KOPT-K1 (cell line): ENCODE results near the gene RBM12.
"Not testable (repeated sequence)": the region's sequence is repeated elsewhere in the genome, so short reads cannot be mapped to it uniquely, and the experiment has no call there.

Experiments used
- H3K27ac ChIP-seq: fragments of 200-600 bp; sonication (generic); 2 replicates; pipeline ENCODE4 v1.5.1; 2016; ENCODE audit warnings: antibody characterized with exemption, mild to moderate bottlenecking, low read depth, low read length; ENCODE audit not compliant: poor library complexity, severe bottlenecking
- H3K36me3 ChIP-seq: fragments of 200-600 bp; sonication (generic); 2 replicates; pipeline ENCODE4 v1.5.1; 2017; ENCODE audit warnings: antibody characterized with exemption, mild to moderate bottlenecking, low read length, moderate library complexity; ENCODE audit not compliant: insufficient read depth
- H3K9me3 ChIP-seq: fragments of 200-600 bp; sonication (generic); 2 replicates; pipeline ENCODE4 v1.5.1; 2017; ENCODE audit warnings: antibody characterized with exemption, low read length, mild to moderate bottlenecking; ENCODE audit not compliant: insufficient read depth, poor library complexity, severe bottlenecking

Gene RBM12

GRCh38 chr20:35702051-35702823 is 37.5 kb upstream of the RBM12 start:
- Histone ChIP-seq H3K36me3 (peaks cover 70% of the 10 kb centered on the region), H3K27ac (no peak overlapping the region), H3K9me3 (no peaks in the 10 kb centered on the region)

- Histone ChIP-seq H3K36me3 (peaks cover 54% of the 10 kb centered on the region), H3K27ac (no peak overlapping the region), H3K9me3 (no peaks in the 10 kb centered on the region)
Measured at GRCh38 chr20:35700625-35701148, 36.0 kb upstream of the RBM12 start.

DNA sequence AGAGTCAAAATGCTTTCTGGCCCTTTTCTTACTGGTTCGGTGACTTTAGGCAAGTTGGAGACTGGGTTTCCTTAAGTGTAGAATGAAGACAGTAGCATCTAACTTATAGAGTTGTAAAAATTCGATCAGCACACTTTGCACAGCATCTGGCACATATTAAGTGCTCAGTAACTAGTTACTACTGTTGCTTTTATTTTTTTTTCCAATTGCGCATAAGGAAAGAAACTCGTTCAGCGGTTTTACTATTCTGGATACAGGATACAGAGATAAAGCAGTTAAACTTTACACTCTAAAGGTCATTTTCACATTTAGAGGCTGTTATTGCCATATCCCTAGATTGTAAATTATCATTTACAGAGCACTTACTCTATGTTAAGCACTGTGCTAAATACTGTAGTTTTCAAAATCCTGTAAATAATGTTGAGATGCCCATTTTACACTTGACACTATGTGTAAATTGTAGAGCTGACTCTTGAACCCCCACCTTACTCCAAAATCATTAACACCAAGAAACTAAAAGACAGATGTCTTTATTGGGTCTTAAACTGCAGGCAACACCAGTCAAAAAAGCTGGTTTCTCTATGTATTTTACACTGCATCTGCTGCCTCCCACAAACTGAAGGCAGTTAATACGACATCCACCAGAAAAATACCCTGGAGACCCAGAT is 35.4 kb upstream of the RBM12 start:
- Histone ChIP-seq H3K27ac (peak overlapping the region; percentile 84), H3K36me3 (peaks cover 53% of the 10 kb centered on the region), H3K9me3 (no peaks in the 10 kb centered on the region)

DNA sequence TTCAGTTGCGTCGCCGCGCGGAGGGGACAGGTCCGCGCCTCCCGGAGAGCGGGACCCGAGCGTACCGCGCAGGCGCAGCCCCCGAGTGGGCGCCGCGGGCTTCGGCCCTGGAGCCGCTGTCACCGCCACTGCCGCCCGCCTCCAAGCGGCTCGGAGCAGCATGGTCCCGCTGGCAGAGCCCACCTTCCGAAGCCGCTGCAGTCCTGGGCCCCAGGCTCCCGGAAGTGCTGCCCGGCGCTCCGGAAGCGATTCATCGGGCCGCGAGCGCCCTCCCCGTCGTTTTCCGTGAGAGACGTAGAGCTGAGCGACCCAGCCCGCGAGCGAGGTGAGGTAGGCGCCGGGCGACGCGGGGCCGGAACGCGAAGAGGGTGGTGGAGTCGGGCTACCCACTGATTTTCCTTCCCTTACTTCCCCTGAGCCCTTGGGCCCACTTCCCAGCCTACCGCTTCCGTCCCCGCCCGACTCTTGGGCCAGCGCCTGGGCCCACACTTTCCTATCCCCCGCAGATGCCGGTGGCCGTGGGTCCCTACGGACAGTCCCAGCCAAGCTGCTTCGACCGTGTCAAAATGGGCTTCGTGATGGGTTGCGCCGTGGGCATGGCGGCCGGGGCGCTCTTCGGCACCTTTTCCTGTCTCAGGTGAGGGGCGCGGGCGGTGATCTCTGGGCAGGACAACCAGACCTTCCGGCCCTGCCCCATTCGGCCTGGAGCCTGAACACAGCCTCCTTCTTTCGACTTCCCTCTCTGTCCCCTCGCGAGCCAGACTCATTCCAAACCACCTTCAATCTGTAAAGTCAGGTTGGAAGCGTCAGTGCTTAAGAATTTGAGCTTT is 34.6 kb upstream of the RBM12 start, which contains the start of the genes NFS1 and ROMO1:
NFS1 (minus strand) TSS at position 226 of the 830 bp plus-strand sequence; CDS start at position 162, 64 bp downstream.
ROMO1 (plus strand) TSS at position 279 of the 830 bp plus-strand sequence; CDS start at position 507, 228 bp downstream.
- H3K36me3 ChIP-seq = peaks cover 53% of the 10 kb centered on the region

GRCh38 chr20:35698298-35699126 is 33.8 kb upstream of the RBM12 start:
- H3K27ac ChIP-seq = peak overlapping the region; percentile 84
- peaks cover 52% of the 10 kb centered on the region for H3K36me3 ChIP-seq
- no peaks in the 10 kb centered on the region for H3K9me3 ChIP-seq

More for the DNA sequence above, 34.6 kb upstream of the RBM12 start, which contains the start of the genes NFS1 and ROMO1:
- no peaks in the 10 kb centered on the region for H3K9me3 ChIP-seq
- peak within 1 kb of the TSS; percentile 84 for H3K27ac ChIP-seq

- Histone ChIP-seq H3K9me3 (no peaks in the 10 kb centered on the region), H3K27ac (peak overlapping the region; percentile 84), H3K36me3 (peaks cover 50% of the 10 kb centered on the region)
Measured at GRCh38 chr20:35697696-35698297, 33.1 kb upstream of the RBM12 start.

DNA sequence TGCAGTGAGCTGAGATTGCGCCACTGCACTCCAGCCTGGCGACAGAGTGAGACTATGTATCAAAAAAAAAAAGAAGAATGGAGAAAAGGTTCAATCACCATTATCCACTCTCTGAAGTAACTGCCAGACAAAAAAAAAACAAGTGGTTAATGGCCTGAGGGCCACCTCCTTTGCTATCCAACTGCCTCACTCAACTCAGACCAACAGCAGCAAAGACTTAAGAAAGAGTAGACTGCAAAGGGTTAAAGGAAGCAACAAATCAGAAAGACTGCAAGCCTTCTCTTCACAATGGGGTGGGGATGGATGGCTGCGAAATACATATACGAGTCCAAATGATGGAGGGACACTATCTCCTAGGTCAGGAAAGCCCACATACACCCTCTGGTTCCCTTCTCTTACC is 31.3 kb upstream of the RBM12 start:
- H3K36me3 ChIP-seq = peaks cover 46% of the 10 kb centered on the region
- H3K9me3 ChIP-seq = no peaks in the 10 kb centered on the region
- no peak overlapping the region for H3K27ac ChIP-seq

- no peaks in the 10 kb centered on the region for H3K9me3 ChIP-seq
- peaks cover 45% of the 10 kb centered on the region for H3K36me3 ChIP-seq
- H3K27ac ChIP-seq = no peak overlapping the region
Measured at GRCh38 chr20:35695245-35695749, 30.6 kb upstream of the RBM12 start.

GRCh38 chr20:35690265-35690664 is 25.6 kb upstream of the RBM12 start:
- H3K36me3 ChIP-seq = peaks cover 82% of the 10 kb centered on the region
- no peaks in the 10 kb centered on the region for H3K9me3 ChIP-seq
- H3K27ac ChIP-seq = no peak overlapping the region

- not testable (repeated sequence) for H3K27ac ChIP-seq, H3K9me3 ChIP-seq
- H3K36me3 ChIP-seq = peaks cover 59% of the 10 kb centered on the region
Measured at GRCh38 chr20:35686872-35687271, 22.2 kb upstream of the RBM12 start.

GRCh38 chr20:35685368-35685767 is 20.7 kb upstream of the RBM12 start:
- H3K36me3 ChIP-seq = peaks cover 56% of the 10 kb centered on the region
- not testable (repeated sequence) for H3K27ac ChIP-seq, H3K9me3 ChIP-seq

DNA sequence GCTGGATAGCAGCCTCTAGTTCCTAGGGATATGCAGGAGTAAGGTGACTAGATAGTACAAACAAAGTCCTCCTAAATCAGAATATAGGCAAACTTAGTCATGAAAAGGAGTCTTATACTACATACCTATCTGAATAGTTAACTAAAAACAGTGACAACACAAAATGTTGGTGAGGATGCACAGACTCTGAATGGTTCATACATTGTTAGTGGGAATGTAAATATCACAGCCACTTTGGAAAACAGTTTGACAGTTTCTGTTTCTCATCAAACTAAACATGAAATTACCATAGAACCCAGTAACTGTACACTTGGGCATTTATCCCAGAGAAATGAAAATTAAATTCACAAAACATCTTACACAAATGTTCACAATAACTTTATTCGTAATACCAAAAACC is 17.3 kb upstream of the RBM12 start:
- Histone ChIP-seq H3K9me3 (no peaks in the 10 kb centered on the region), H3K27ac (no peak overlapping the region), H3K36me3 (peaks cover 41% of the 10 kb centered on the region)

- H3K9me3 ChIP-seq = no peaks in the 10 kb centered on the region
- H3K36me3 ChIP-seq = peaks cover 36% of the 10 kb centered on the region
- no peak overlapping the region for H3K27ac ChIP-seq
Measured at GRCh38 chr20:35680452-35681183, 15.9 kb upstream of the RBM12 start.
